GM18520 (cell line): ENCODE data around the gene NEGR1.

Source experiments
- ATAC-seq: cut with Tn5 transposase; IDR thresholded peaks from one replicate; pipeline ENCODE4 v1.9.1; 2021; ENCODE audit not compliant: unreplicated experiment

NEGR1 gene

GRCh38 chr1:71510725-71511124, 771.6 kb downstream of the NEGR1 start:
- no peak for ATAC-seq

- ATAC-seq = no peak
These were observed 773.2 kb downstream of the NEGR1 start for GRCh38 chr1:71509051-71509595.

- ATAC-seq = no peak
These were observed 780.3 kb downstream of the NEGR1 start for GRCh38 chr1:71502006-71502405.

GRCh38 chr1:71498542-71498941, 783.8 kb downstream of the NEGR1 start:
- ATAC-seq = no peak

GRCh38 chr1:71494163-71494562, 788.2 kb downstream of the NEGR1 start:
- ATAC-seq = no peak

GRCh38 chr1:71492298-71493041, 789.9 kb downstream of the NEGR1 start:
- ATAC-seq = no peak

- ATAC-seq = no peak
These were observed 791.9 kb downstream of the NEGR1 start for GRCh38 chr1:71490432-71490831.

- no peak for ATAC-seq
These were observed 793.6 kb downstream of the NEGR1 start for GRCh38 chr1:71488555-71489252.

GRCh38 chr1:71473331-71473730, 809.0 kb downstream of the NEGR1 start:
- ATAC-seq = no peak

- no peak for ATAC-seq
These were observed 817.2 kb downstream of the NEGR1 start for GRCh38 chr1:71465093-71465492.

GRCh38 chr1:71464016-71464415, 818.3 kb downstream of the NEGR1 start:
- ATAC-seq = no peak

- no peak for ATAC-seq
These were observed 819.2 kb downstream of the NEGR1 start for GRCh38 chr1:71463144-71463543.

- no peak for ATAC-seq
These were observed 820.1 kb downstream of the NEGR1 start for GRCh38 chr1:71462247-71462646.

GRCh38 chr1:71461416-71461815, 820.9 kb downstream of the NEGR1 start:
- ATAC-seq = no peak

- no peak for ATAC-seq
These were observed 833.9 kb downstream of the NEGR1 start for GRCh38 chr1:71448444-71448843.

- ATAC-seq = no peak
These were observed 843.7 kb downstream of the NEGR1 start for GRCh38 chr1:71438626-71439025.

- no peak for ATAC-seq
These were observed 846.4 kb downstream of the NEGR1 start for GRCh38 chr1:71435951-71436350.

GRCh38 chr1:71434240-71434639, 848.1 kb downstream of the NEGR1 start:
- no peak for ATAC-seq

- no peak for ATAC-seq
These were observed 854.3 kb downstream of the NEGR1 start for GRCh38 chr1:71428029-71428428.

- ATAC-seq = no peak
These were observed 855.3 kb downstream of the NEGR1 start for GRCh38 chr1:71427066-71427465.

GRCh38 chr1:71424536-71424935, 857.8 kb downstream of the NEGR1 start:
- no peak for ATAC-seq

- ATAC-seq = no peak
These were observed 860.1 kb downstream of the NEGR1 start for GRCh38 chr1:71422221-71422620.
